Medulla oblongata (tissue), 1 donor: ENCODE measurements around the gene GALNS.
"Not testable (repeated sequence)": the region's sequence is repeated elsewhere in the genome, so short reads cannot be mapped to it uniquely, and the experiment has no call there.

Experiments used
- DNase-seq: peaks from one replicate; pipeline ENCODE4 v3.0.0-alpha.2; 2015; ENCODE audit errors: extremely low spot score

GALNS gene

DNA sequence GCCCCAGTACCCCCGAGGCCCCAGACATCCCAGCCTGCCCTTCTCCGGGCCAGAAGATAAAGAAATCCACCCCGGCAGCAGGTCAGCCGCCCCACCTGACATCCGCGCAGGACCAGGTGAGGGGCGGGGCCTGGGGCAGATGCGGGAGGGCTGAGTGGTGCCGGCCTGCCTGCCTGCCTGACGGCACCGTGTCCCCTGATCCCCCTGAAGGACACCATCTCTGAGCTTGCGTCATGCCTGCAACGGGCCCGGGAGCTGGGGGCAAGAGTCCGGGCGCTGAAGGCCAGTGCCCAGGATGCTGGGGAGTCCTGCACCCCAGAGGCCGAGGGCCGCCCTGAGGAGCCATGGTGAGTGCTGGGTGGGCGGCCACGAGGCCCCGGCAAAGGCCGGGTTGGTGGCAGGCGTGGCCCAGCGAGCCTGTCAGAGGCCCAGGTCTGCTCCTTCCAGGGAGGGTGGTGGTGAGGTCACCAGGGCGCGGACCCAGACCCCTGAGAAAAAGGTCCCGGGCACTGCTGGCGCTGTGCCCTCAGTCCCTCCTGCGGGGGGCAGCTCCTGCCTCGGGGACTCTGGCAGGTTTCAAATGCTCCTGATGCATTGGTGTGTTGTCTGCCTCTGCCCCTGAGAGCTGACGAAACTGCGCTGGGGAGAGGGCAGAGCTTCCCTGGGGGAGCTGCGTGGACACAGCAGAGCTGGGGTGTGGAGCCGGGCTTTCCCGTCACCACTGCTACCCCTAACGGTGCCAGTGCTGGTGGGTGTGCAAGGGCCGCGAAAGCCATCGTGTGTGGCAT is 52.0 kb downstream of the GALNS start:
- no peak for DNase-seq

DNA sequence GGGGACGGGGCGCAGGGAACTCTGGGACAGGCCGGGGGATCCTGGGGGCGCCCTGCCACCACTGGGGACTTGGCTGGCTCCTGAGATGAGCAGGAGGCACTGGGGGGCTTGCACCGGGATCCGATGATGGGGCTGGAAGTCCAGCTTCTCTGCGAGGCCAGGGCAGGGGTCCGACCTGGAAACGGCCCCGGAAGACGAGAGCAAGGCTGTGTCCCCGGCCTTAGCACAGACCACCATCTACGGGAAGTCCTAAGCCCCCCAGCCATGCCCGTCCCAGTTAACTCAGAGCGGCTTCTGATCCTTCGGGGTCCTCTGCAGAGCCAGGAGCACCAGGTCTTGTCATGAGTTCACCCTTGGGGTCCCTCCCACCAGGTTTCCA is 52.6 kb downstream of the GALNS start:
- no peak for DNase-seq

DNA sequence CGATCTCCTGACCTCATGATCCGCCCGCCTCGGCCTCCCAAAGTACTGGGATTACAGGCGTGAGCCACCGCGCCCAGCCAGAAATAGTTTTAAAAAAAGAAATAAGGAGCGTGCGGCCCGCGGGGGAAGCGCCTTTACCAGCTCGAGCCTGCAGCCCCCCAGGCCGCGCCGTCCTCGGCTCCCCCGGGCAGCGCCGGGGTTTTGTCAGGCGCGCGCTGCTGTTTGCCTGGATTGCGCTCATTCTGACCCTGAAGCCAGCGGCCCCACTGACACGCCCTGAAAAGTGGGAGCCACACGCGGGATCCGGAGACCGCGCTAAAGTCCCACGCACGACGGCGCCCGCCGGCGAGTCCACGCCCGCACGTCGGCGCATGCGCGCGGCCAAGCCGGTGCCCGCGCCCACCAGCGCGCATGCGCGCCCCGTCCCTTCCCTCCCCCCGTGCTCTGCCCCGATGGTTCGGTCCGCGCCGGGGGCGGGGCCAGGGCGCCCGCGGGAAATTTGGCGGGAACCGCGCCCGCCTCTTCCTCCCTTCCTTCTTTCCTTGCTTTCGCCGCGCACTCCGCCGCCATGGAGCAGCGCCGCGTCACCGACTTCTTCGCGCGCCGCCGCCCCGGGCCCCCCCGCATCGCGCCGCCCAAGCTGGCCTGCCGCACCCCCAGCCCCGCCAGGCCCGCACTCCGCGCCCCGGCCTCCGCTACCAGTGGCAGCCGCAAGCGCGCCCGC is 53.3 kb downstream of the GALNS start, which contains the start of gene CDT1:
TSS of gene CDT1 (plus strand) at position 526 of the 724 bp plus-strand sequence. CDS start at position 569, 43 bp downstream.
- peak; percentile 86 for DNase-seq

DNA sequence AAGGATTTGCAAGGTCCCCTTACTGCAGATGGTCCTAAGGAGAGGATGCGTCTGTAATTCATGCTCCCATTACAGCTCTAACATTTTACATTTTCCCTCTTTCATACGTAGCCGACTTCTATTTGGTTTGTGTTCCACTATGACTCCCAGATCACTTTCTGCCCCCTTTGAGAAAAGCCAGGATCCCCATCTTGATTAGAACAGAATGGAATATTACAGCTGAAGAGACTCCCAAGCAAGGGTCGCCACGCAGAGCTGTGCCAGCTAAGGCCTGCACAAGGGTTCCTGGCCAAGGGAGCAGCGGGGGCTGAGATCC is 56.5 kb downstream of the GALNS start:
- no peak for DNase-seq

DNA sequence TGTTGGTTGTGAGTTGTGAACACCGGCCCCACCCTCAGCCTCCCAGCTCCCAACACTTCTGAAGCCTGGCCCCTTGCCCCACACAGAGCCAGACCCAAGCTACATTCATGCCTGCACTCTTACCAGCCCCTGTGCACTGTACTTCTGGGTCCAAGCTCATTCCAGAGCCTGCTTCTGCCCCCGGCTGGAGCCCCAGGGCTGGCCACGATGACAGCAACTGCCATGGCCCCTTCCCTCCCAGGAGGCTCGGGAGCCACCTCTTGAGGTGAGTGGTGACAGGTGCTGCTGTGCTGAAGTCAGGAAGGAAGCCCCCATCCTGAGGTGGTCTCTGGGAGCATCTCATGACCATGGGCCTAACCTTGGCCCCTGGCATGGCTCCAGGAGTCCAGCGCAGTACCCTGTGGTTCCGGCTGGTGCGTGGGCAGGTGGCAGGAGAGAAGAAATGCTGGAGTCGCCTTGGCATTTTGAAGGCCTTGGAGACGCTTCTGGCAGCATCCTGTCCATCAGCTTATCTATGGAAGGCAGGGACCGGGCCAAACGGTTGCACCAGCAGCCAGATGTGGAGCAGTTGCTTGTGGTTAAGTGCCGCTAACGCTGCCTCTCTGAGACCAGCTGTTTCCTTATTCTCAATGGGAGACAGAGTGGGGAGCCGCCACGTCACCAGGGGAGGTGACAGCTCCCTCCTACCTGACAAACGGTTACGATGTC is 57.0 kb downstream of the GALNS start:
- DNase-seq = no peak

DNA sequence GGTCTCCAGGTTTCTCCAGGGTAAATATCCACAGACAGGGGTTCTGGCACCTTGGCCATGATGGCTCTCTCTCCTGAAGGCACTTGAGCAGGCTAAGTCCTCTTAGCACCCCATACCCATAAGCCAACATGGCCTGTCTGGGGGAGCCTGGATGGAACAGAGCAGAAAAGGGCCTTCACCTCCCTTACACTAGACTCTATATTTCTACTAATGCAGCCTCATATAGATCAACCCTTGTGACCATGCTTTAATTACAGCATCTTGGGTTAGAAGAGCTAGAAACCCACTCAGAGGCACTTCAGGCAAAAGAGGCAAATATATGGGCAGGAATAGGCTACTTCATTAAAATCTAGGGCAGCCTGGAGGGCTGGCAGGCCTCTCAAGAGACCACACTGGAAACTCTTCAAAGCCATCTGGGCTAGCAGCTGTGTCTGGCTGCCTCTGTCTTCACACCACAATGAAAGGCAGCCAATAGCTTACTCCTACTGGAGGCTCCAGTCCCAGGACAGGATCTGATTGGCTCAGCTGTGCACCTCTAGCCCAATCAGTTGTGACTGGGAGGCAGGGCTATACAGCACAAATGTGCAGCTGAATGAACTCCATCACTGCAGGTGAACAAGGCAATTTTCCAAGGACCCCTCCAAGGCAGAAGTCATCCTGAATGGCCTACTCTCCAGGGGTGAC is 57.8 kb downstream of the GALNS start:
- DNase-seq = no peak

DNA sequence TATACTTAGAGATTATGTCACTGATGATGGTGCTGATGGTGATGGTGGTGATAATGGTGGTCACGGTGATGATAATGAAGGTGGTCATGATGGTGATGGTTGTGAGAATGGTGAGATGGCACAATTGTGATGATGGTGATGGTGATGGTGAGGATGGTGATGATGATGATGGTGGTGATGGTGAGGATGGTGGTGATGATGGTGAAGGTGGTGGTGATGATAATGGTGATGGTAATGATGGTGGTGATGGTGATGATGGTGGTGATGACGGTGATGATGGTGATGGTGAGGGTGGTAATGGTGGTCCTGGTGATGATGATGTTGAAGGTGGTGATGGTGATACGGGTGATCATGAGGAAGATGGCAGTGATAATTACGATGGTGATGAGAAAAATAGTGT is 58.7 kb downstream of the GALNS start:
- DNase-seq = no peak

DNA sequence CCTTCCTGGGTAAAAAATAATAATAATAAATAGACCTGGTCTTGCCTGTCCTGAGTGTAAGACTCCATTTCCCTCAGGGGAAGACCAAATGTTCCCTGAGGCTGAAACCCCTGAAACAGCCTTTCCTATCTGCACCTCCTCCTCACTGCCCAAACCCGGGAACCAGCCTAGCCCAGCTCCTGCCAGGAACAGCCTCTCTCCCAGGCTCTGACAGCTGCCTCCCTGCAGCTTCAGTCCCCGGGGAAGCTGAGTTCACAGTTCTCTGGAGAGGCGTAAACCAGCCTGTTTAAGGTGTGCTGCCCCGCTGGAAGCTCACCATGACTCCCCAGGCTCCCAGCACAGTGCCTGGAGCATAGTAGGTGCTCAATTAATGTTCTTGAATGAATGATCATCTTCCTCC is 60.5 kb downstream of the GALNS start:
- DNase-seq = no peak

DNA sequence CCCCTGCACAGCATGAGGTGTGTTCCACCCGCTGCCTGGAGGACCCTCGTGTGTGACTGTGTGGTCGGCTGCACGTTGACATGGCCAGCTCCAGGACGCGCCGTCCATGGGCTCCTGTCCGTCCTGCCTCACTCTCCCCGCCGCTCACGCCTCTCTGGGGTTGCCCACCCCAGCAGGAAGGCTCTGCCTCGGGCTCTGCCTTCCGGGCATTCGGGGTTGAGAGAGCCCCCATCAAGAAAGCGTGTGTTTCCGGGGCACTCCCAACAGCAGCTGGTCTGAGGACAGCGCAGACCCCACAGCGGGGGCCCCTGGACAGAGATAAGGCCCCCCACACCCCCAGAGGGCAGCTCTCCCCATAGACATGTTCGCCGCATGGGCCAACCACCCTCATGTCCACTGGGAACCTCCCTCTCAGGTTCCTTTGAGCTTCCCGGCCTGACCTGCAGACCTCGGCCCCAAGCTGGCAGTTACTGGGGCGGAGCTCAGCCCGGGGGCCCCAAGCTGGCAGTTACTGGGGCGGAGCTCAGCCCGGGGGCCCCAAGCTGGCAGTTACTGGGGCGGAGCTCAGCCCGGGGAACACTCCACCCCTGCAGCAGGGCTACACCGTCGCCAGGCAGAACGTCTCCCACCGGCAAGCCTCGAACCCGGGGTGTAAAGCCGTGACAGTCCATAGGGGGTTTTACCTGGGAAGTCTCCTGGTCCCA is 63.3 kb downstream of the GALNS start:
- no peak for DNase-seq

DNA sequence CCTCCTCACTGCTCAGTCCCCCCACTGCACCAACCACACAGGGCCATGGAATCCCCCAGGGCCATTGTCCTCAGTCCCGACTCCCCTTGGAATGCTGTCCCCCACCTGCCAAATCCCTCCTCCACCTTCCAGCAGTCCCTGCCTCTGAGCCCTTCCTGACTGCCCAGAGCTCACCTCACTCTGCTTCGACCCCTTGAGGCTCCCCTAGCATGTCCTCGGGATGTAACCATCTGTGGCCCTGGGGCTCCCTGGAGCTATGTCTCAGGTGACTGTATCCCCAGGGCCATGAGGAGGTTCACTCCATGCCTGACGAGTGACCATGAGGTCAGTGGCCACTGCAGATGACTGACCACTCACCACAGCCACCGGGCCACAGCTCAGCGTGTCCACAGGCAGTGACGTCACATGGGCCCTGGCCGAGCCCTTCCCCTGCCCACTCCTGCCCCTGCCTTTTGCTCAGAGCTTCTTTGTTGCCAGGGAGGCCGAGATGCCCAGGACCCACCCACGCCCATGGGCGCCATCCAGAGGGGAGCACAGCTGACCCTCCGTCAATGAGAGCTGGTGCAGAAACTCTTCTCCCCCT is 64.0 kb downstream of the GALNS start:
- DNase-seq = no peak

DNA sequence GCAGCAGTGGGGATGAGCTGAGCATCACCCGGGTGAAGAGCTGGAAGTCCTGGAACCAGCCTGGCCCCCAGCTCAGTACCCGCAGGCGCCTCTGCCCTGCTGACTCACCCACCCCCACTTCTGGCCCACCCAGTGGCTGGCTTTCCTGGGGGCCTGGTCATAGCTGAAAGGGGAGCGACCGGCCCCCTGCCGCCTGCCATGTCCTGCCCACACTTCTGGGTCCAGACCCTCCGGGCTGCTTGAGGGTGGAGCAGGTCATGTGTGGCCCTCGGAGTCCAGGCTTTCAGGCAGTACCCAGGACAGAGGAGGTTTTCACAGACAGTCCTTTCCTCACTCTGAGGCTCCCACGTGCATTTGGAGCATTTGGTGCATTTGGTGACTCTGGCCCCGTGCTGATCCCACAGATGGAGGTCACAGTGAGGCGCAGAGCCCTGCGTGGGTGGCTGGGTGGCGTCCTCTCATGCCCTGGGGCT is 64.6 kb downstream of the GALNS start:
- no peak for DNase-seq

DNA sequence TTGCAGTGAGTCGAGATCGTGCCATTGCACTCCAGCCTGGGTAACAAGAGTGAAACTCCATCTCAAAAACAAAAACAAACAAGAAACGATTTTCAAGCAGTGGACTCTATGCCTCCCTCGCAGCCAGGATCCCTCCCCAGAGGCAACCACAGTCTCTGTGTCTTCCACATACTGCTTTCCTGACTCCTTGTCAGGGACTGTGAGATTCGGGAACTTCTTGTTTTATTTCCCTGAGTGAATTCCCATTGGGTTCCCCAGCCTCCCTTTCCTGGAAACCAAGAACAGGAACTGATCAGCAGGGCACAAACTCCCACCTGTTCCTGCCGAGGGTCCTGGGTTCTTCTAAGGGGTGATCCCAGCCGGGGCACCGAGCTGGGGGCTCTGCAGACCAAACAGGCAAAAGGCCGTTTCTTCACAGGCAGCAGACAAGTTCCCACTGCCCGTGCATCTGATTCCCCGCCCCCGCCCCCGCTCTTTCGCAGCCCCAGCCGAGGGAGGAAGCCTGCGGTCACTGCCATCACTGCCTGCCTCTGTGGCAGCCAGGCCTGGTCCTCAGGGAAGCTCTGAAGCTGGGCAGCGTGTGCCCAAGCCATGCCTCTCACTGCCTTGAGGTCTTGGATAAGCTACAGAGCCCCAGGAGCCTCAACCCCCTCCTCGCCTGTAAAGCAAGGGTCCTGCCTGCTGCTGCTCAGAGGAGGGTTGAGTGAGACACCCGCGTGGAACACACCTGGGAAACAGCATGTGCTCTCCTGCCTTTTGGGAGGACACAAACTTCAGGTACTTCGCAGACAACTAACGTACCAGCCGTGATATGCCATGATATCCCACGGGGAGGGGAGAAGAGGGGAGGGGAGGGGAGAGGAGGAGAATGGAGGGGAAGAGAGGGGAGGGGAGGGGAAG is 66.2 kb downstream of the GALNS start:
- peak; percentile 56 for DNase-seq

DNA sequence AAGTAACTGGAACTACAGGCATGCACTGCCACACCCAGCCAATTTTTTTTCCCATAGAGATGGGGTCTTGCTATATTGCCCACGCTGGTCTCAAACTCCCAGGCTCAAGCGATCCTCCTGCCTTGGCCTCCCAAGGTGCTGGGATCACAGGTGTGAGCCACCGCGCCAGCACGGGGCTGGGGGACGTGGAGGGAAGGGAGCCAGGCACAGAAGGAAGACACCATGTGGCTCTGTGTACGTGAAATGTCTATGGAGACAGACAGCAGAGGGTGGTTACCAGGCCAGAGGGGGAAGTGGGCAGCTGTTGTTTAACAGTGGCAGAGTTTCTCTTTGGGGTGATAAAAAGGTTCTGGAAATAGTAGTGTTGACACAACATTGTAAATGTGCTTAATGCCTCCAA is 67.2 kb downstream of the GALNS start:
- DNase-seq = peak; percentile 62

DNA sequence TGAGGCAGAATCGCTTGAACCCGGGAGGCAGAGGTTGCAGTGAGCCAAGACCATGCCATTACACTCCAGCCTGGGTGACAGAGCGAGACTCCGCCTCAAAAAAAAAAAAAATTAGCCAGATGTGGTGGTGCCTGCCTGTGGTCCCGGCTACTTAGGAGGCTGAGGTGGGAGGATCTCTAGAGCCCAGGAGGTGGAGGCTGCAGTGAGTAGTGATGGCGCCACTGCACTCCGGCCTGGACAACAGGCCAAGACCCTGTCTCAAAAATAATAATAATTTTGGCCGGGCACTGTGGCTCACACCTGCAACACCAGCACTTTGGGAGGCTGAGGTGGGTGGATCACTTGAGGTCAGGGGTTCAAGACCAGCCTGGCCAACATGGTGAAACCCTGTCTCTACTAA is 68.0 kb downstream of the GALNS start:
- DNase-seq = not testable (repeated sequence)

DNA sequence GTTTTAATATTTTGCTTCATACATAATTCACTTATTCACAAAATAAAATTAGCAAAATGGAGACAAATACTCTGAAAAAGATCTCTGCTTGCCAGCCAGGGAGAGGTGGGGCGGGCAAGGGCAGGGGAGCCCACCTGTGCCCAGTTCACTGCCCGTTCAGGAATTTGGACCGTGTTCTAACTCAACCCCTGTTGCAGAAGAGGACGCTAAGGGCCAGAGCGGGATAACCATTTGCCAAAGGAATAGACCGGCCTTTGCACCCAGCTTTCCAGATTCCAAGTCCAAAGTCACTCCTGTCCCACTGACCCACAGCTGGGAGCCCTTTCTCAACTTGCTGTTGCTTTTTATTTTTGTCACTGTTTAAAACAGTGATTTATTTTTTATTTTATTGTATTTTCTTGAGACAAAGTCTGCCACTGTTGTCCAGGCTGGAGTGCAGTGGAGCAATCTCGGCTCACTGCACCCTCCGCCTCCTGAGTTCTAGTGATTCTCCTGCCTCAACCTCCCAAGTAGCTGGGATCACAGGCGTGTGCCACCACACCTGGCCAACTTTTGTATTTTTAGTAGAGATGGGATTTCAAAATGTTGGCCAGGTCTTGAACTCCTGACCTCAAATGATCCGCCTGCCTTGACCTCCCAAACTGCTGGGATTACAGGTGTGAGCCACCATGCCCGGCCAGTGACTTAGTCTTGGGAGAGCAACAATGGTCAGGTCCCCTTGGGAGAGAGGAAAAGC is 69.0 kb downstream of the GALNS start:
- no peak for DNase-seq

DNA sequence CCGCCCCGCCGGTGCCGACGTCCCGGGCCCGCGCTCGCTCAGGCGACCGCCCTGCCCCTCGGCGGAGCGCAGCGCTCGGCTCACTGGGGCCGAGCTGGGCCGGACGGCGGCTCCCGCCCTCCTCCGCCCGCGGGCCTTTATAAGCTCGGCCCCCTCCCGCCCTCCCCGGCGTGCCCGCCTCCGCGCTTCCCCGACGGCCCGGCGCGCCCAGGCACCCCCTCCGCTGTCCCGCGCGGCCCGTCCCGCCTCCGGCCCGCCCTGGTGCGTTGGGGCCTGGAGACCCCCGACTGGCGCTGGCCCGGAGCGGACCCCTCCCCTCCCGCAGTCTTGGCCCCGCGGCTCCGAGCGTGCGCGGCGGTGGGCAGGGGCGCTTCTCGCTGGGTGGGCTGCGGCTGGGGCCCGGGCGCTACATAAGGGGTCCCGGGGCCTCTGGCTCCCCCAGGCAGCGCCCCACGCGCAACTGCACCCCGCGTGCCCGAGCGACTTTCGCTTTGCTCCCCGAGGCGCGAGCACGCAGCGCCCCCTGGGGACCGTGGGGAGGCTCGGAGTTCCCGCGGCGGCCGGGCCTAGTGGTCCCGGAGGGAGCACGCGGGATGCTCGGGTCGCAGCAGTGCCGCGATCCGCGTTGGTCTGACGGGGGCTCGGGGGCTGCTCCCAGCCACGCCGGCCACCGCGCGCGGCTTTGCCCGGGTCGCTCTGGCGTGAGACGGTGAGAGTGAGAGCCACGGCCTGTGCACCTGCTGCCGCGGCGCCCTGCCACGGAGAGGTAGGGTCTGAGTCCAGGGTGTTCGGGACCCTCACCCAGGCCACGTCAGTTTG is 71.4 kb downstream of the GALNS start, which contains the start of gene PIEZO1:
TSS of gene PIEZO1 (minus strand) at position 115 of the 819 bp plus-strand sequence. CDS start 256 bp downstream, outside the sequence.
- peak; percentile 82 for DNase-seq

DNA sequence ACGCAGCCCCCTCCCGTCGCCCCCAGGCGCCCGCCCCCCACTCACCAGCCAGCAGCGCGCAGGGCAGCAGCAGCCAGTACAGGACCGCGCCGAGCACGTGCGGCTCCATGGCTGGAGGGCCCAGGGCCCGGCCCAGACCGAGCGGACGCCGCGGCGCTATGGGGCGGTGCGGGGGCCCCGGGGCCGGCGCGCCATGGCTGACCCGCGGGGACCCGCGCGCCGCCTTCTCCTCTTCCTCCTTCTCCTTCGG is 72.0 kb downstream of the GALNS start:
- DNase-seq = no peak

DNA sequence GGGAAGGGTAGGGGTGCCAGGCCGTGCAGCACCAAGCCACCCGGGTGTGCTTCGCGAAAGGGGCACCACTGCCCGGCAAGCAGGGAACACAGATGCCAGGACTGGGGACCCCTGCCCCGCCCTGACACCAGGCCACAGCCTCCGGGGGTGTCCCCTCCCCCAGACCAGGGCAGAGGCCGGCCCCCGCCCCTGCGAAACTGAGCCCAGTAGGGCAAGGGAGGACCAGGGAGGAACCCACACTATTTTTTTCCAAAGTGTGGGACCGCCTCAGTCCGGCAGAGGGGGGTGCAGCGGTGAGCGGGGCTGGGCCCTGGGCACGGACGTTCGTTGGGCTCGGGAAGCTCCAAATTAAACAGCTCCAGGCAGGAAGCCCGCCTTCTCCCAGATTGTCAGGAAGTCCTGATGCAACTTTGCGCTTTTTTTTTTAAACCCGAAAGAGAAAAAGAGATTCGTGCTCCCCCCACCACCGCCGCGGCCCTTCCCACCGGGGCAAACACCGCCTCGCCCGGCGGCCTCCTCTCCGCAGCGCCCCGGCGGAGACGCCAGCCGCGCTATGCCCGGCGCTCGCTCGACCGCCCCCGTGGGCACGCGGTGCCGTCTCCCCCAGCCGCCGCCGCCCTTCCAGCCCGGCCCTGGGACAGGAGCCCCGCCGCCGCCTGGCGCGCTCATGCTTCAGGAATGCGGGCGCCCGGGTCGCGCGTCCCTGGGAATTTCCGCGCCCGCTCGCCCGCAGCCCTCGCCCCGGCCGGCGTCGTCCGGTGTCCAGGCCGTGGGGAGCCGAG is 72.5 kb downstream of the GALNS start:
- no peak for DNase-seq
